Loucy (cell line): ENCODE measurements around the gene IER3.

Experiments used
- H2AFZ ChIP-seq: fragments of 200-600 bp; sonication (generic); 2 replicates; pipeline ENCODE4 v1.6.0; 2016; ENCODE audit warnings: antibody characterized with exemption, mild to moderate bottlenecking, low read length, moderate library complexity
- H3F3A ChIP-seq: fragments of 200-600 bp; 2 replicates; pipeline ENCODE4 v1.6.0; 2016; ENCODE audit warnings: antibody characterized with exemption, low read depth, mild to moderate bottlenecking
- H3K27me3 ChIP-seq: fragments of 200-600 bp; sonication (generic); 2 replicates; pipeline ENCODE4 v1.6.1; 2014; ENCODE audit warnings: low read length, mild to moderate bottlenecking; ENCODE audit not compliant: insufficient read depth, poor library complexity, severe bottlenecking
- H3K36me3 ChIP-seq: fragments of 200-600 bp; sonication (generic); 2 replicates; pipeline ENCODE4 v1.6.1; 2016; ENCODE audit warnings: low read length; ENCODE audit not compliant: insufficient read depth
- H3K4me1 ChIP-seq: fragments of 200-600 bp; sonication (generic); 2 replicates; pipeline ENCODE4 v1.5.1; 2014; ENCODE audit warnings: low read length, mild to moderate bottlenecking; ENCODE audit not compliant: insufficient read depth, poor library complexity, severe bottlenecking
- H3K4me2 ChIP-seq: fragments of 200-600 bp; sonication (generic); 2 replicates; pipeline ENCODE4 v1.6.0; 2014; ENCODE audit warnings: antibody characterized with exemption, low read length, low read depth, mild to moderate bottlenecking; ENCODE audit not compliant: poor library complexity, severe bottlenecking
- H3K4me3 ChIP-seq: fragments of 200-600 bp; sonication (generic); 2 replicates; pipeline ENCODE4 v1.5.1; 2014; ENCODE audit warnings: low read length, mild to moderate bottlenecking, mixed read lengths; ENCODE audit not compliant: poor library complexity, severe bottlenecking
- H3K79me2 ChIP-seq: fragments of 200-600 bp; sonication (generic); 2 replicates; pipeline ENCODE4 v1.6.1; 2014; ENCODE audit warnings: low read length; ENCODE audit not compliant: insufficient read depth
- H3K9ac ChIP-seq: fragments of 200-600 bp; sonication (generic); 2 replicates; pipeline ENCODE4 v1.6.0; 2014; ENCODE audit warnings: mild to moderate bottlenecking, low read depth, low read length, moderate library complexity; ENCODE audit not compliant: poor library complexity, severe bottlenecking
- H3K9me2 ChIP-seq: fragments of 200-600 bp; sonication (generic); replicated peaks from 2 replicates; pipeline ENCODE4 v1.6.1; 2016; ENCODE audit warnings: low read depth, low read length, mixed read lengths
- H3K9me3 ChIP-seq: fragments of 200-600 bp; sonication (generic); 2 replicates; pipeline ENCODE4 v1.6.1; 2014; ENCODE audit warnings: mild to moderate bottlenecking, antibody characterized with exemption, low read length, low read depth; ENCODE audit not compliant: insufficient read depth
- H4K20me1 ChIP-seq: fragments of 200-600 bp; sonication (generic); 2 replicates; pipeline ENCODE4 v1.6.0; 2014; ENCODE audit warnings: antibody characterized with exemption, low read length, mild to moderate bottlenecking; ENCODE audit not compliant: insufficient read depth, poor library complexity, severe bottlenecking
- EZH2phosphoT487 ChIP-seq: fragments of 200-600 bp; IDR thresholded peaks from 2 replicates; pipeline ENCODE4 v1.6.1; 2018; ENCODE audit warnings: antibody characterized with exemption, mild to moderate bottlenecking, moderate library complexity, borderline replicate concordance
- TF ChIP-seq, protein P1 (sequence below): fragments of 200-600 bp; sonication (generic); conservative IDR thresholded peaks from 2 replicates; pipeline ENCODE4 v1.5.1; 2014; ENCODE audit warnings: mild to moderate bottlenecking, antibody characterized with exemption, low read length

Gene IER3

DNA sequence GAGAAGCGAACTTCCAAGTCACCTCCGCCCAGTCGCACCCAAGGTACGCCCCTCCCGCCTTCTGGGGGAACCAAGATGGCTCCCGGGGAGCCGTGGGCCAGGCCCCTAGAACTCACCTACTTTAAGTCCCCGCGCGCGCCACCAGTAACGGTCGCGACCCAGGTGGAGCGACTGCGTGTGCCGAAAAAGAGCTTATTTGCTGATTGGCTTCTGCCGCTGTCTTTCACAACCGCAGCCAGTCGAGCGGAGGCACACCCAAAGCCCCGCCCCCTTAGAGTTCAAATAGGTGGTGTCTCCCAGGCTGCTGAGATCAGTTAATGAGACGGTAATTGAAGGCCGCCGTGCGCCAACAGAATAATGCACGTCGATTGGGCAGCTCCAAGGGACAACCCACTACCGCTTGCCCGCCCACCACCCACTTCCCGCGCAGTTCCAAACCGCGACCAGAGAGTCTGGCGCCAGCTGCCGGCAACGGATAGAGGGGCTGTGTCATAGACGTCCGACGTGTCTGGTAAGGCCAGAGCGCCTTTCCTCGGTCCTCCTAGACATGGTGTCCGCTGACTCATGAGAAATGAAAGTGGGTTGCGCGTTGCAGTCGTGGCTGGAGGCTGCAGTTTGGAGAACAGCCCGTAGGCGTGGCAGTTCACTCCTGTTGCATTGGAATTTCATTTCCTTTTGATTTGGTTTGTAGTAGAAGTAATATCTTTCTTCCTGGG, 27.1 kb downstream of the IER3 start, which contains the start of gene MDC1:
Gene MDC1, minus strand, starts transcription at position 153 of the 716 bp plus-strand sequence. CDS start 2,106 bp downstream, outside the sequence.
- Histone ChIP-seq H3K4me2 (peak within 1 kb of the TSS; percentile 93), H3K9ac (peak within 1 kb of the TSS; percentile 100), H3K4me3 (peak within 1 kb of the TSS; percentile 98), H3K27me3 (peaks cover 15% of the 10 kb centered on the region), H2AFZ (peak within 1 kb of the TSS; percentile 17; the same call in 1 of the 2 replicates), H3K9me2 (no peaks in the 10 kb centered on the region), H3K79me2 (peaks cover 82% of the 10 kb centered on the region), H3K9me3 (no peaks in the 10 kb centered on the region), H3K4me1 (peaks cover 56% of the 10 kb centered on the region), H4K20me1 (peaks cover 14% of the 10 kb centered on the region), H3K36me3 (peaks cover 22% of the 10 kb centered on the region), H3F3A (peaks cover 12% of the 10 kb centered on the region; the same call in 1 of the 2 replicates)
- TF ChIP-seq EZH2phosphoT487 = no peak
- TF ChIP-seq, protein P1, sequence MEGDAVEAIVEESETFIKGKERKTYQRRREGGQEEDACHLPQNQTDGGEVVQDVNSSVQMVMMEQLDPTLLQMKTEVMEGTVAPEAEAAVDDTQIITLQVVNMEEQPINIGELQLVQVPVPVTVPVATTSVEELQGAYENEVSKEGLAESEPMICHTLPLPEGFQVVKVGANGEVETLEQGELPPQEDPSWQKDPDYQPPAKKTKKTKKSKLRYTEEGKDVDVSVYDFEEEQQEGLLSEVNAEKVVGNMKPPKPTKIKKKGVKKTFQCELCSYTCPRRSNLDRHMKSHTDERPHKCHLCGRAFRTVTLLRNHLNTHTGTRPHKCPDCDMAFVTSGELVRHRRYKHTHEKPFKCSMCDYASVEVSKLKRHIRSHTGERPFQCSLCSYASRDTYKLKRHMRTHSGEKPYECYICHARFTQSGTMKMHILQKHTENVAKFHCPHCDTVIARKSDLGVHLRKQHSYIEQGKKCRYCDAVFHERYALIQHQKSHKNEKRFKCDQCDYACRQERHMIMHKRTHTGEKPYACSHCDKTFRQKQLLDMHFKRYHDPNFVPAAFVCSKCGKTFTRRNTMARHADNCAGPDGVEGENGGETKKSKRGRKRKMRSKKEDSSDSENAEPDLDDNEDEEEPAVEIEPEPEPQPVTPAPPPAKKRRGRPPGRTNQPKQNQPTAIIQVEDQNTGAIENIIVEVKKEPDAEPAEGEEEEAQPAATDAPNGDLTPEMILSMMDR = peak; percentile 30; the same call in 1 of the 2 replicates

DNA sequence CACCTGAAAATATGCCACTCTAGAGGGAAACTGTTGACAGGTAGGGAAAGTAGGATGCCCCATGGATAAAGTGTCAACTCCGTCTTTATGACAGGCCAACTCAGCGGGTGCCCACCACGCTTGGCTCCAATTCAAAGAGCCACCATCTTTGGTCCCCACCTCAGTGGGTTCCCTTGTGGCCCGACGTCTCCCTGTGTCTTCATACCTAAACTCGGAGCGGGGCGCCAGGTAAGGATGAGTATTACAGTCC, 27.5 kb downstream of the IER3 start:
- Histone ChIP-seq H3K79me2 (peaks cover 78% of the 10 kb centered on the region), H3K9me2 (no peaks in the 10 kb centered on the region), H4K20me1 (peaks cover 11% of the 10 kb centered on the region), H3K27me3 (peaks cover 13% of the 10 kb centered on the region), H3F3A (peaks cover 12% of the 10 kb centered on the region; the same call in 1 of the 2 replicates), H3K9ac (peak overlapping the region; percentile 99), H3K36me3 (peaks cover 20% of the 10 kb centered on the region), H3K4me3 (peak overlapping the region; percentile 97), H3K9me3 (no peaks in the 10 kb centered on the region), H2AFZ (peak overlapping the region; percentile 17; the same call in 1 of the 2 replicates), H3K4me2 (peak overlapping the region; percentile 93), H3K4me1 (peaks cover 61% of the 10 kb centered on the region)
- TF ChIP-seq, protein P1 = no peak
- TF ChIP-seq EZH2phosphoT487 = no peak

DNA sequence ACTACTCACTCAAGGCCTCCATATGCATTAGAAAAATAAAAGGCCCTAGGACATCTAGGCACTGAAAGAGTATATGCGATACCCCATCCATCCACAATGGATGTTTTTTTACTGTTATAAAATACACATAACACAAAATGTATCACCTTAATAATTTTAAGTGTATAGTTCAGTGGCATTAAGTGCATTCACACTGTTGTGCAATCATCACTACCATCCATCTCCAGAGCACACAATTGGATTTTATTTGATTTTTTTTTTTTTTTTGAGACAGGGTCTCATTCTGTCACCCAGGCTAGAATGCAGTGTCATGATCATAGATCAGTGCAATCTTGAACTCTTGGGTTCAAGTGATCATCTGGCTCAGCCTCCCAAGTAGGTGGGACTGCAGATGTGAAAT, 30.1 kb downstream of the IER3 start:
- Histone ChIP-seq H3K4me1 (peaks cover 70% of the 10 kb centered on the region), H3K9ac (peak overlapping the region; percentile 99), H3K4me2 (peak overlapping the region; percentile 93), H3K4me3 (no peak overlapping the region), H3K9me2 (no peaks in the 10 kb centered on the region), H3K27me3 (no peaks in the 10 kb centered on the region), H2AFZ (no peak overlapping the region), H4K20me1 (no peaks in the 10 kb centered on the region), H3K9me3 (no peaks in the 10 kb centered on the region), H3F3A (peaks cover 3% of the 10 kb centered on the region; the same call in 1 of the 2 replicates), H3K36me3 (peaks cover 11% of the 10 kb centered on the region; the same call in 1 of the 2 replicates), H3K79me2 (peaks cover 74% of the 10 kb centered on the region)
- TF ChIP-seq, protein P1 = no peak
- no peak for TF ChIP-seq EZH2phosphoT487
